Suprapubic skin (tissue), 4 donors: ENCODE results near the gene ACBD6.

Source experiments
- CTCF ChIP-seq, 2 donors: fragments of 200-600 bp in 1 of 2; fragments of 450-650 bp in 1 of 2; sonication (generic) in 1 of 2; IDR thresholded peaks; one replicate each; pipeline ENCODE4 v1.5.1; 2016 to 2019; ENCODE audit warnings: antibody characterized with exemption in 2 of 2, mild to moderate bottlenecking in 1 of 2, moderate library complexity in 1 of 2
- POLR2A ChIP-seq, 2 donors: fragments of 450-650 bp; IDR thresholded peaks; one replicate each; pipeline ENCODE4 v1.6.1; 2017; ENCODE audit warnings: antibody characterized with exemption in 2 of 2, mild to moderate bottlenecking in 2 of 2, moderate library complexity in 2 of 2
- POLR2AphosphoS5 ChIP-seq, 3 donors: sonication (generic); formaldehyde crosslinking; IDR thresholded peaks; one replicate each; pipeline ENCODE4 v1.6.1; 2017; ENCODE audit warnings: antibody characterized with exemption in 3 of 3

GRCh38 chr1:180352588-180352987, 149.8 kb downstream of the ACBD6 start:
- TF ChIP-seq POLR2A (IDR thresholded peaks at IDR 0.05) (no peak), CTCF (IDR thresholded peaks at IDR 0.05) (no peak), POLR2AphosphoS5 (IDR thresholded peaks at IDR 0.05) (no peak)
